PC-9 (cell line): ENCODE measurements around the gene RAMP1.

ENCODE experiments used
- EZH2 ChIP-seq: fragments of 200-600 bp; sonication (generic); IDR thresholded peaks from 2 replicates; pipeline ENCODE4 v1.8.0; 2017; ENCODE audit warnings: antibody characterized with exemption, low read depth
- TF ChIP-seq, protein P1 (sequence below): fragments of 200-600 bp; sonication (generic); conservative IDR thresholded peaks from 2 replicates; pipeline ENCODE4 v1.6.1; 2017; ENCODE audit warnings: mixed run types, antibody characterized with exemption, mild to moderate bottlenecking, moderate library complexity

DNA sequence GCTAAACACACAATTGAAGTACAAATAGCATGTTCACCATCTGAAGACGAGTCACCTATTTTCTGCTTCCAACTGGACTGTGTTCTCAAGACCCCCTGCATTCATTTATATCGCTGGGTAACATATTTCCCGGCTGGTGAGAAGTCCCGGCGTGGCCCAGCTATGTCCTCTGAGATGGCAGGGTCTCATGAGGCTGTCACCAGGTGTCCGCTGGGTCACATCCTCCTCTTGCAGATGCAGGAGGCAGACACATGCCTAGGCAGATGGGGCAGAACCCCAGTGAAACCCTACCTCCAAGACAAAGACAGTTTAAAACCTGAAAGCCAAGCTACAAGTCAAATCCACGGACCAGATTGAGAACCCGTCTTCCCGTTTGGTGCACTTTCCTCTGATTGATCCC lies 70.6 kb downstream of the RAMP1 start:
- TF ChIP-seq, protein P1, sequence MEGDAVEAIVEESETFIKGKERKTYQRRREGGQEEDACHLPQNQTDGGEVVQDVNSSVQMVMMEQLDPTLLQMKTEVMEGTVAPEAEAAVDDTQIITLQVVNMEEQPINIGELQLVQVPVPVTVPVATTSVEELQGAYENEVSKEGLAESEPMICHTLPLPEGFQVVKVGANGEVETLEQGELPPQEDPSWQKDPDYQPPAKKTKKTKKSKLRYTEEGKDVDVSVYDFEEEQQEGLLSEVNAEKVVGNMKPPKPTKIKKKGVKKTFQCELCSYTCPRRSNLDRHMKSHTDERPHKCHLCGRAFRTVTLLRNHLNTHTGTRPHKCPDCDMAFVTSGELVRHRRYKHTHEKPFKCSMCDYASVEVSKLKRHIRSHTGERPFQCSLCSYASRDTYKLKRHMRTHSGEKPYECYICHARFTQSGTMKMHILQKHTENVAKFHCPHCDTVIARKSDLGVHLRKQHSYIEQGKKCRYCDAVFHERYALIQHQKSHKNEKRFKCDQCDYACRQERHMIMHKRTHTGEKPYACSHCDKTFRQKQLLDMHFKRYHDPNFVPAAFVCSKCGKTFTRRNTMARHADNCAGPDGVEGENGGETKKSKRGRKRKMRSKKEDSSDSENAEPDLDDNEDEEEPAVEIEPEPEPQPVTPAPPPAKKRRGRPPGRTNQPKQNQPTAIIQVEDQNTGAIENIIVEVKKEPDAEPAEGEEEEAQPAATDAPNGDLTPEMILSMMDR: no peak
- TF ChIP-seq EZH2: no peak
